Keratinocyte (primary cell): Measurements from ENCODE around the gene STX8. TPM values are rescaled to one million over a fixed set of nuclear protein-coding genes. Genes with fewer than 3 reads are reported as not detected.

Source experiments
- DNase-seq: peaks from one replicate; pipeline ENCODE4 v3.0.0-alpha.2; 2011; ENCODE audit warnings: low read depth, missing footprints, low spot score
- FAIRE-seq: peaks from 2 replicates; lab custom pipeline; 2011; peaks lifted over from hg19 to GRCh38; lab: Jason Lieb, UNC
- H2AFZ ChIP-seq: 2 replicates; pipeline ENCODE4 v1.6.0; 2012; ENCODE audit warnings: low read length, control low read depth, inconsistent platforms; ENCODE audit not compliant: control insufficient read depth
- H3K27ac ChIP-seq: 2 replicates; pipeline ENCODE4 v1.5.1; 2011; ENCODE audit warnings: low read length; ENCODE audit not compliant: control insufficient read depth, insufficient read depth
- H3K27me3 ChIP-seq: 3 replicates; pipeline ENCODE4 v1.6.0; 2011; ENCODE audit warnings: low read length; ENCODE audit not compliant: control insufficient read depth, insufficient read depth; ENCODE audit errors: extremely low read depth
- H3K36me3 ChIP-seq, 2 experiments: 2 replicates in 1 of 2; 3 replicates in 1 of 2; pipeline ENCODE4 v1.5.1; 2011; ENCODE audit warnings: low read length in 2 of 2, mild to moderate bottlenecking in 1 of 2; ENCODE audit not compliant: control insufficient read depth in 2 of 2, insufficient read depth in 2 of 2; ENCODE audit errors: extremely low read depth in 1 of 2
- H3K4me1 ChIP-seq: 3 replicates; pipeline ENCODE4 v1.5.1; 2011; ENCODE audit warnings: low read length; ENCODE audit not compliant: control insufficient read depth, insufficient read depth; ENCODE audit errors: extremely low read depth
- H3K4me2 ChIP-seq: 3 replicates; pipeline ENCODE4 v1.6.0; 2011; ENCODE audit warnings: low read depth, low read length; ENCODE audit not compliant: control insufficient read depth, insufficient read depth; ENCODE audit errors: extremely low read depth
- H3K4me3 ChIP-seq, 3 experiments: fragments of 200-600 bp in 1 of 3; sonication (generic) in 1 of 3; 2 replicates in 2 of 3; 3 replicates in 1 of 3; pipeline ENCODE4 v1.5.1; 2011 to 2016; ENCODE audit warnings: low read length in 3 of 3, mild to moderate bottlenecking in 3 of 3, control low read depth in 2 of 3, inconsistent platforms in 1 of 3, low read depth in 1 of 3, mixed read lengths in 1 of 3, mixed run types in 1 of 3, moderate library complexity in 1 of 3; ENCODE audit not compliant: control insufficient read depth in 2 of 3, insufficient read depth in 2 of 3; ENCODE audit errors: extremely low read depth in 1 of 3
- H3K79me2 ChIP-seq: 2 replicates; pipeline ENCODE4 v1.6.0; 2012; ENCODE audit warnings: low read length; ENCODE audit not compliant: control insufficient read depth, insufficient read depth
- H3K9ac ChIP-seq: 3 replicates; pipeline ENCODE4 v1.6.0; 2011; ENCODE audit warnings: low read length; ENCODE audit not compliant: control insufficient read depth, insufficient read depth; ENCODE audit errors: extremely low read depth
- H3K9me1 ChIP-seq: 3 replicates; pipeline ENCODE4 v1.6.0; 2011; ENCODE audit warnings: low read length; ENCODE audit not compliant: control insufficient read depth, insufficient read depth; ENCODE audit errors: extremely low read depth
- H3K9me3 ChIP-seq: 2 replicates; pipeline ENCODE4 v1.5.1; 2012; ENCODE audit warnings: low read depth, low read length; ENCODE audit not compliant: control insufficient read depth
- H4K20me1 ChIP-seq: 3 replicates; pipeline ENCODE4 v1.6.0; 2011; ENCODE audit warnings: low read length; ENCODE audit not compliant: control insufficient read depth, insufficient read depth; ENCODE audit errors: extremely low read depth
- CTCF ChIP-seq, 3 experiments: IDR thresholded peaks in 1 of 3; conservative IDR thresholded peaks in 1 of 3; optimal IDR thresholded peaks in 1 of 3; 2 replicates in 2 of 3; 3 replicates in 1 of 3; pipeline versions ENCODE3 to v1.5.1; 2011; ENCODE audit warnings: low read length in 3 of 3, mild to moderate bottlenecking in 3 of 3, moderate library complexity in 2 of 3, control low read depth in 1 of 3, inconsistent platforms in 1 of 3; ENCODE audit not compliant: insufficient read depth in 2 of 3; ENCODE audit errors: extremely low read depth in 1 of 3
- EZH2 ChIP-seq: IDR thresholded peaks from one replicate; pipeline ENCODE4 v1.6.1; 2012; ENCODE audit warnings: inconsistent platforms, mild to moderate bottlenecking, low read length, moderate library complexity
- dilution Hi-C: fragments of 300-500 bp; cut with MboI; formaldehyde crosslinking; loops from one replicate; pipeline ENCODE4 v1.7.0; 2020; ENCODE audit warnings: low sequenced_read_pairs; ENCODE audit not compliant: extremely low pct_ligation_motif_present
- polyA plus RNA-seq, 5 experiments: library from polyadenylated mRNA; depleted of rRNA in 3 of 5; stranded (reverse) in 3 of 5; stranded (forward) in 1 of 5; unstranded in 1 of 5; fragments of >200 nt; gene quantifications; 1 replicate in 1 of 5; 2 replicates in 3 of 5; 3 replicates in 1 of 5; pipeline versions ENCODE4 v1.2.1 to v1.2.3, GENCODE V29; 2011 to 2012; ENCODE audit warnings: missing spikeins in 2 of 5, low read depth in 1 of 5, low replicate concordance in 1 of 5

STX8 gene
- polyA plus RNA-seq, 1 donor (not counting 4 experiments of a cell fraction or from before 2014, with no cell fraction given) = 90.3 TPM

DNA sequence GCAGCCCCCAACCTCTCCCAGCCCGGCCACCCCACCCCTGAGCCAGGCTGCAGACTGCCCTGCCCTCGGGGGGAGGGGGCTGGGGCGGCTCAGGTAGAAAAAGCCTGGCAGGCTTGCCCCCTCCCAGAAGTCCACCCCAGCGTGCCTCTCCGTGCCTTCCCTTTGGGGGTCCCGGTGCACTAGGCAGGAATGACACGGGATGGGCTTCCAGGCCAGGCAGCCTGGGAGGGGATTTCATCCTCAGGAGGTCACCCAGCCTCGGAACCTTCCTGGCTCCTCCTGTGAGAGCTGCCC lies 369.3 kb downstream of the STX8 start:
- dilution Hi-C loops = no loop called here
- Histone ChIP-seq H3K9me3 (no peaks in the 10 kb centered on the region), H3K27me3 (no peaks in the 10 kb centered on the region), H2AFZ (no peak overlapping the region), H4K20me1 (no peaks in the 10 kb centered on the region), H3K4me2 (no peak overlapping the region), H3K4me1 (no peaks in the 10 kb centered on the region), H3K4me3 (no peak overlapping the region), H3K79me2 (no peaks in the 10 kb centered on the region), H3K9me1 (no peaks in the 10 kb centered on the region), H3K36me3 (no peaks in the 10 kb centered on the region), H3K27ac (no peak overlapping the region), H3K9ac (no peak overlapping the region)
- no peak for TF ChIP-seq EZH2
- TF ChIP-seq CTCF (optimal IDR thresholded peaks at IDR 0.05 in 1 of 3, IDR thresholded peaks at IDR 0.05 in 1 of 3, conservative IDR thresholded peaks at IDR 0.05 in 1 of 3; ENCODE audit: extremely low read depth in 1 of 3, insufficient read depth in 2 of 3, low read length in 3 of 3) = no peak
- DNase-seq = no peak
- FAIRE-seq = no peak

- H4K20me1 ChIP-seq = no peaks in the 10 kb centered on the region
- H3K9ac ChIP-seq = no peak overlapping the region
- no peak overlapping the region for H3K4me3 ChIP-seq
- no peaks in the 10 kb centered on the region for H3K9me1 ChIP-seq
- H3K4me1 ChIP-seq = no peaks in the 10 kb centered on the region
- FAIRE-seq (no peak), DNase-seq (no peak)
- no peaks in the 10 kb centered on the region for H3K9me3 ChIP-seq
- TF ChIP-seq EZH2 (no peak), CTCF (optimal IDR thresholded peaks at IDR 0.05 in 1 of 3, IDR thresholded peaks at IDR 0.05 in 1 of 3, conservative IDR thresholded peaks at IDR 0.05 in 1 of 3; ENCODE audit: extremely low read depth in 1 of 3, insufficient read depth in 2 of 3, low read length in 3 of 3) (no peak)
- no peaks in the 10 kb centered on the region for H3K79me2 ChIP-seq
- no peak overlapping the region for H3K4me2 ChIP-seq
- no peaks in the 10 kb centered on the region for H3K27me3 ChIP-seq
- H2AFZ ChIP-seq = no peak overlapping the region
- no peak overlapping the region for H3K27ac ChIP-seq
- H3K36me3 ChIP-seq = no peaks in the 10 kb centered on the region
- dilution Hi-C loops = no loop called here
Observed at GRCh38 chr17:9205520-9206409, 369.9 kb downstream of the STX8 start.
